GM19328 (cell line): ENCODE results near the gene ZBTB26.
A peak's percentile ranks its signal among the peaks of the same experiment; 100 is the strongest.

ENCODE experiments used
- ATAC-seq: cut with Tn5 transposase; IDR thresholded peaks from one replicate; pipeline ENCODE4 v1.9.1; 2021; ENCODE audit warnings: mild to moderate bottlenecking, moderate library complexity; ENCODE audit not compliant: unreplicated experiment

ZBTB26 gene

GRCh38 chr9:122931226-122932121 lies at the start of gene ZBTB26:
ZBTB26 (minus strand) TSS chr9:122931512; CDS start chr9:122919934, 11,578 bp downstream.
- peak; percentile 95 for ATAC-seq

GRCh38 chr9:122978601-122979000 lies 47.3 kb upstream of the ZBTB26 start:
- ATAC-seq: no peak

GRCh38 chr9:122975196-122975595 lies 43.9 kb upstream of the ZBTB26 start:
- no peak for ATAC-seq

GRCh38 chr9:122961139-122961538 lies 29.8 kb upstream of the ZBTB26 start:
- ATAC-seq: no peak

- ATAC-seq: no peak
Observed at GRCh38 chr9:122955961-122956360, 24.6 kb upstream of the ZBTB26 start.

- ATAC-seq: no peak
Observed at GRCh38 chr9:122954253-122954691, 23.0 kb upstream of the ZBTB26 start.

- ATAC-seq: no peak
Observed at GRCh38 chr9:122951056-122951455, 19.7 kb upstream of the ZBTB26 start.

GRCh38 chr9:122950263-122950662 lies 19.0 kb upstream of the ZBTB26 start:
- no peak for ATAC-seq

GRCh38 chr9:122949696-122950095 lies 18.4 kb upstream of the ZBTB26 start:
- no peak for ATAC-seq

- ATAC-seq: no peak
Observed at GRCh38 chr9:122948313-122948712, 17.0 kb upstream of the ZBTB26 start.

GRCh38 chr9:122946461-122947005 lies 15.2 kb upstream of the ZBTB26 start:
- no peak for ATAC-seq

- no peak for ATAC-seq
Observed at GRCh38 chr9:122944960-122945888, 13.9 kb upstream of the ZBTB26 start.

GRCh38 chr9:122941582-122942234 lies 10.4 kb upstream of the ZBTB26 start:
- no peak for ATAC-seq

GRCh38 chr9:122940749-122941581 lies 9.7 kb upstream of the ZBTB26 start, which contains the start of gene RABGAP1:
RABGAP1 (plus strand) TSS chr9:122941020; CDS start chr9:122957060, 16,040 bp downstream.
- peak; percentile 97 for ATAC-seq

- no peak for ATAC-seq
Observed at GRCh38 chr9:122940454-122940748, 9.1 kb upstream of the ZBTB26 start.

GRCh38 chr9:122939601-122940000 lies 8.3 kb upstream of the ZBTB26 start:
- ATAC-seq: no peak

GRCh38 chr9:122936883-122937282 lies 5.6 kb upstream of the ZBTB26 start:
- ATAC-seq: no peak

GRCh38 chr9:122936464-122936863 lies 5.2 kb upstream of the ZBTB26 start:
- ATAC-seq: no peak

- ATAC-seq: no peak
Observed at GRCh38 chr9:122930541-122931225, 629 bp downstream of the ZBTB26 start.
